NT2/D1 (cell line): Measurements from ENCODE around the gene CFAP119.

Source experiments
- SUZ12 ChIP-seq: IDR thresholded peaks from 2 replicates; pipeline ENCODE4 v1.6.1; 2011; ENCODE audit not compliant: insufficient read length, insufficient read depth; ENCODE audit errors: extremely low read depth
- YY1 ChIP-seq: IDR thresholded peaks from 2 replicates; pipeline ENCODE4 v1.6.1; 2011; ENCODE audit not compliant: insufficient read length, insufficient read depth
- ZNF274 ChIP-seq: IDR thresholded peaks from 2 replicates; pipeline ENCODE4 v1.6.1; 2011; ENCODE audit warnings: mild to moderate bottlenecking, low read depth, low read length

DNA sequence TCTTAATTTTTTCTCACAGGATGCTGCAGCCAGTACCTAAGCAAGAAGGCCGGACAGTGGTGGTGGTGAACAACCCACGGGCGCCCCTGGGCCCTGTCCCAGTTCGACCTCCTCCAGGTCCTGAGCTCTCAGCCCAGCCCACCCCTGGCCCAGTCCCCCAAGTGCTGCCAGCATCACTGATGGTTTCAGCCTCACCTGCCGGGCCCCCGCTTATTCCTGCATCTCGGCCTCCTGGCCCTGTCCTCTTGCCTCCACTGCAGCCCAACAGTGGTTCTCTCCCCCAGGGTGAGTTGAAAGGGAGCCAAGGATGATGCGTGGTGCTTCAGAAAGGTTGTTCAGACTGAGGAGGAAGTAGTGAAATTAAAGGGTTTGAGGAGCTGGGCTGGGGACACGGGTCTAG is 41.2 kb downstream of the CFAP119 start:
- TF ChIP-seq YY1 (no peak), SUZ12 (no peak), ZNF274 (no peak)
